GM18519 (cell line): ENCODE results near the gene NEU1.
"Not testable (repeated sequence)": the region's sequence is repeated elsewhere in the genome, so short reads cannot be mapped to it uniquely, and the experiment has no call there.

Experiments
- ATAC-seq: cut with Tn5 transposase; IDR thresholded peaks from one replicate; pipeline ENCODE4 v1.9.1; 2021; ENCODE audit warnings: mild to moderate bottlenecking, moderate library complexity; ENCODE audit not compliant: unreplicated experiment, low FRiP score

The NEU1 gene

GRCh38 chr6:31862344-31863235 is at the start of gene NEU1:
Gene NEU1 (minus strand): TSS chr6:31862821. CDS start chr6:31862776, 45 bp downstream.
- ATAC-seq: peak; percentile 83

GRCh38 chr6:31911826-31912585 is 49.4 kb upstream of the NEU1 start:
- ATAC-seq: no peak

GRCh38 chr6:31909298-31909697 is 46.7 kb upstream of the NEU1 start:
- ATAC-seq: not testable (repeated sequence)

GRCh38 chr6:31908791-31909190 is 46.2 kb upstream of the NEU1 start:
- no peak for ATAC-seq

GRCh38 chr6:31908255-31908654 is 45.6 kb upstream of the NEU1 start:
- not testable (repeated sequence) for ATAC-seq

GRCh38 chr6:31907158-31907813 is 44.7 kb upstream of the NEU1 start:
- no peak for ATAC-seq

GRCh38 chr6:31906727-31907126 is 44.1 kb upstream of the NEU1 start:
- not testable (repeated sequence) for ATAC-seq

- no peak for ATAC-seq
Measured at GRCh38 chr6:31906122-31906521, 43.5 kb upstream of the NEU1 start.

GRCh38 chr6:31905041-31905440 is 42.4 kb upstream of the NEU1 start:
- no peak for ATAC-seq

GRCh38 chr6:31903957-31904356 is 41.3 kb upstream of the NEU1 start:
- no peak for ATAC-seq

GRCh38 chr6:31901953-31902643 is 39.5 kb upstream of the NEU1 start, which contains the start of gene ZBTB12:
Gene ZBTB12 (minus strand): TSS chr6:31902086. CDS start chr6:31901305, 781 bp downstream.
- peak; percentile 43 for ATAC-seq

- no peak for ATAC-seq
Measured at GRCh38 chr6:31901415-31901952, 38.9 kb upstream of the NEU1 start.

GRCh38 chr6:31900917-31901414 is 38.3 kb upstream of the NEU1 start:
- ATAC-seq: no peak

GRCh38 chr6:31899882-31900722 is 37.5 kb upstream of the NEU1 start:
- no peak for ATAC-seq

- ATAC-seq: no peak
Measured at GRCh38 chr6:31899215-31899614, 36.6 kb upstream of the NEU1 start.

GRCh38 chr6:31898383-31899011 is 35.9 kb upstream of the NEU1 start:
- no peak for ATAC-seq

GRCh38 chr6:31897612-31898382 is 35.2 kb upstream of the NEU1 start, which contains the start of gene EHMT2:
Gene EHMT2 (minus strand): TSS chr6:31897698. CDS start chr6:31897677, 21 bp downstream.
- no peak for ATAC-seq
